Measurements from ENCODE around the gene CHN2.
"Not testable (repeated sequence)": the region's sequence is repeated elsewhere in the genome, so short reads cannot be mapped to it uniquely, and the experiment has no call there.

The CHN2 gene

GRCh38 chr7:29516491-29516890 lies 321.9 kb downstream of the CHN2 start:
- Histone ChIP-seq H2BK15ac (replicated peaks; ENCODE audit: low read depth) (no peak overlapping the region), H3K79me2 (ENCODE audit: control insufficient read depth, insufficient read depth, low read length) (no peaks in the 10 kb centered on the region), H2BK120ac (ENCODE audit: low read depth, low read length) (no peak overlapping the region), H3K4me3 (ENCODE audit: low read length) (no peak overlapping the region), H3K9ac (ENCODE audit: low read length) (no peak overlapping the region), H3K4me1 (ENCODE audit: control insufficient read depth, low read depth, low read length) (no peaks in the 10 kb centered on the region), H3K27me3 (ENCODE audit: insufficient read depth, low read length, poor library complexity) (no peaks in the 10 kb centered on the region), H3K23ac (ENCODE audit: low read length) (no peak overlapping the region), H3K27ac (ENCODE audit: low read depth, low read length) (no peak overlapping the region), H2BK5ac (ENCODE audit: low read length) (no peak overlapping the region), H3K4ac (ENCODE audit: low read depth, low read length) (no peak overlapping the region), H4K5ac (ENCODE audit: low read length) (no peak overlapping the region), H3K18ac (ENCODE audit: low read length) (no peak overlapping the region), H3K4me2 (ENCODE audit: low read length) (no peak overlapping the region), H4K8ac (ENCODE audit: low read depth, low read length) (no peak overlapping the region), H3K56ac (ENCODE audit: low read length) (no peak overlapping the region), H3K79me1 (ENCODE audit: low read length) (no peaks in the 10 kb centered on the region), H3K36me3 (ENCODE audit: control insufficient read depth, insufficient read depth, low read length) (no peaks in the 10 kb centered on the region), H2AK5ac (ENCODE audit: low read length) (no peak overlapping the region)
- no peak for DNase-seq
- WGBS (ENCODE audit: extremely low coverage, insufficient coverage, low lambda C conversion rate): no CpG with 5 or more reads among the region's 2 CpGs

- Histone ChIP-seq H3K27ac (ENCODE audit: low read depth, low read length) (no peak overlapping the region), H2BK15ac (replicated peaks; ENCODE audit: low read depth) (no peak overlapping the region), H4K8ac (ENCODE audit: low read depth, low read length) (no peak overlapping the region), H3K79me1 (ENCODE audit: low read length) (no peaks in the 10 kb centered on the region), H3K27me3 (ENCODE audit: insufficient read depth, low read length, poor library complexity) (no peaks in the 10 kb centered on the region), H2AK5ac (ENCODE audit: low read length) (no peak overlapping the region), H3K4ac (ENCODE audit: low read depth, low read length) (no peak overlapping the region), H2BK120ac (ENCODE audit: low read depth, low read length) (no peak overlapping the region), H3K18ac (ENCODE audit: low read length) (no peak overlapping the region), H3K56ac (ENCODE audit: low read length) (no peak overlapping the region), H2BK5ac (ENCODE audit: low read length) (no peak overlapping the region), H3K36me3 (ENCODE audit: control insufficient read depth, insufficient read depth, low read length) (no peaks in the 10 kb centered on the region), H3K4me1 (ENCODE audit: control insufficient read depth, low read depth, low read length) (no peaks in the 10 kb centered on the region), H3K4me3 (ENCODE audit: low read length) (no peak overlapping the region), H3K4me2 (ENCODE audit: low read length) (no peak overlapping the region), H3K23ac (ENCODE audit: low read length) (no peak overlapping the region), H3K79me2 (ENCODE audit: control insufficient read depth, insufficient read depth, low read length) (no peaks in the 10 kb centered on the region), H4K5ac (ENCODE audit: low read length) (no peak overlapping the region), H3K9ac (ENCODE audit: low read length) (no peak overlapping the region)
- no peak for DNase-seq
- WGBS (ENCODE audit: extremely low coverage, insufficient coverage, low lambda C conversion rate): no CpG with 5 or more reads among the region's 1 CpG
Observed at GRCh38 chr7:29518616-29519015, 324.0 kb downstream of the CHN2 start.

GRCh38 chr7:29523728-29524127 lies 329.2 kb downstream of the CHN2 start:
- Histone ChIP-seq H3K4me1 (ENCODE audit: control insufficient read depth, low read depth, low read length) (no peaks in the 10 kb centered on the region), H3K23ac (ENCODE audit: low read length) (no peak overlapping the region), H3K27ac (ENCODE audit: low read depth, low read length) (no peak overlapping the region), H2BK120ac (ENCODE audit: low read depth, low read length) (no peak overlapping the region), H3K56ac (ENCODE audit: low read length) (no peak overlapping the region), H3K4ac (ENCODE audit: low read depth, low read length) (no peak overlapping the region), H3K9ac (ENCODE audit: low read length) (no peak overlapping the region), H3K4me2 (ENCODE audit: low read length) (no peak overlapping the region), H3K27me3 (ENCODE audit: insufficient read depth, low read length, poor library complexity) (no peaks in the 10 kb centered on the region), H3K79me2 (ENCODE audit: control insufficient read depth, insufficient read depth, low read length) (no peaks in the 10 kb centered on the region), H2BK5ac (ENCODE audit: low read length) (no peak overlapping the region), H2AK5ac (ENCODE audit: low read length) (no peak overlapping the region), H4K8ac (ENCODE audit: low read depth, low read length) (no peak overlapping the region), H4K5ac (ENCODE audit: low read length) (no peak overlapping the region), H3K36me3 (ENCODE audit: control insufficient read depth, insufficient read depth, low read length) (no peaks in the 10 kb centered on the region), H2BK15ac (replicated peaks; ENCODE audit: low read depth) (no peak overlapping the region), H3K4me3 (ENCODE audit: low read length) (no peak overlapping the region), H3K18ac (ENCODE audit: low read length) (no peak overlapping the region), H3K79me1 (ENCODE audit: low read length) (no peaks in the 10 kb centered on the region)
- no peak for DNase-seq
- WGBS (ENCODE audit: extremely low coverage, insufficient coverage, low lambda C conversion rate): no CpG with 5 or more reads among the region's 2 CpGs

- Histone ChIP-seq H3K18ac (ENCODE audit: low read length) (no peak overlapping the region), H3K79me1 (ENCODE audit: low read length) (no peaks in the 10 kb centered on the region), H2BK15ac (replicated peaks; ENCODE audit: low read depth) (no peak overlapping the region), H3K79me2 (ENCODE audit: control insufficient read depth, insufficient read depth, low read length) (no peaks in the 10 kb centered on the region), H3K4me1 (ENCODE audit: control insufficient read depth, low read depth, low read length) (no peaks in the 10 kb centered on the region), H3K4me2 (ENCODE audit: low read length) (no peak overlapping the region), H3K27ac (ENCODE audit: low read depth, low read length) (no peak overlapping the region), H2BK5ac (ENCODE audit: low read length) (no peak overlapping the region), H3K4ac (ENCODE audit: low read depth, low read length) (no peak overlapping the region), H3K27me3 (ENCODE audit: insufficient read depth, low read length, poor library complexity) (no peaks in the 10 kb centered on the region), H3K23ac (ENCODE audit: low read length) (no peak overlapping the region), H4K5ac (ENCODE audit: low read length) (no peak overlapping the region), H3K56ac (ENCODE audit: low read length) (no peak overlapping the region), H2AK5ac (ENCODE audit: low read length) (no peak overlapping the region), H3K4me3 (ENCODE audit: low read length) (no peak overlapping the region), H2BK120ac (ENCODE audit: low read depth, low read length) (no peak overlapping the region), H4K8ac (ENCODE audit: low read depth, low read length) (no peak overlapping the region), H3K36me3 (ENCODE audit: control insufficient read depth, insufficient read depth, low read length) (no peaks in the 10 kb centered on the region), H3K9ac (ENCODE audit: low read length) (no peak overlapping the region)
- no CpG with 5 or more reads among the region's 4 CpGs for WGBS (ENCODE audit: extremely low coverage, insufficient coverage, low lambda C conversion rate)
- DNase-seq: peak; percentile 7
Observed at GRCh38 chr7:29527505-29528108, 333.0 kb downstream of the CHN2 start.

- not testable (repeated sequence) for H3K9ac ChIP-seq (ENCODE audit: low read length); H2BK15ac ChIP-seq (replicated peaks; ENCODE audit: low read depth); H3K79me2 ChIP-seq (ENCODE audit: control insufficient read depth, insufficient read depth, low read length); H2AK5ac ChIP-seq (ENCODE audit: low read length); H3K4me3 ChIP-seq (ENCODE audit: low read length); H4K5ac ChIP-seq (ENCODE audit: low read length); H3K4me2 ChIP-seq (ENCODE audit: low read length); H3K56ac ChIP-seq (ENCODE audit: low read length); H3K4ac ChIP-seq (ENCODE audit: low read depth, low read length); H3K27me3 ChIP-seq (ENCODE audit: insufficient read depth, low read length, poor library complexity); H4K8ac ChIP-seq (ENCODE audit: low read depth, low read length); H2BK120ac ChIP-seq (ENCODE audit: low read depth, low read length); H2BK5ac ChIP-seq (ENCODE audit: low read length); H3K36me3 ChIP-seq (ENCODE audit: control insufficient read depth, insufficient read depth, low read length); H3K18ac ChIP-seq (ENCODE audit: low read length); H3K4me1 ChIP-seq (ENCODE audit: control insufficient read depth, low read depth, low read length); H3K23ac ChIP-seq (ENCODE audit: low read length); H3K27ac ChIP-seq (ENCODE audit: low read depth, low read length); H3K79me1 ChIP-seq (ENCODE audit: low read length)
- DNase-seq: peak; percentile 23
- no CpG with 5 or more reads among the region's 7 CpGs for WGBS (ENCODE audit: extremely low coverage, insufficient coverage, low lambda C conversion rate)
Observed at GRCh38 chr7:29528526-29528925, 334.0 kb downstream of the CHN2 start.

All from mesendoderm (in vitro differentiated cells).